ENCODE measurements around the gene MS4A15.
"Not testable (repeated sequence)": the region's sequence is repeated elsewhere in the genome, so short reads cannot be mapped to it uniquely, and the experiment has no call there.

The MS4A15 gene

GRCh38 chr11:60810569-60810968, 53.9 kb downstream of the MS4A15 start:
- DNase-seq, result no peak

- DNase-seq, result no peak
Measured at GRCh38 chr11:60813324-60813723, 56.7 kb downstream of the MS4A15 start.

GRCh38 chr11:60814112-60814511, 57.4 kb downstream of the MS4A15 start:
- DNase-seq, result no peak

GRCh38 chr11:60816590-60817157, 60.0 kb downstream of the MS4A15 start:
- no peak for DNase-seq

GRCh38 chr11:60818057-60818456, 61.4 kb downstream of the MS4A15 start:
- DNase-seq, result no peak

- DNase-seq, result no peak
Measured at GRCh38 chr11:60821827-60822599, 65.3 kb downstream of the MS4A15 start.

- DNase-seq, result not testable (repeated sequence)
Measured at GRCh38 chr11:60823745-60824306, 67.2 kb downstream of the MS4A15 start.

- DNase-seq, result no peak
Measured at GRCh38 chr11:60825118-60825517, 68.5 kb downstream of the MS4A15 start.

- DNase-seq, result no peak
Measured at GRCh38 chr11:60825790-60826189, 69.1 kb downstream of the MS4A15 start.

All from islet precursor cell (in vitro differentiated cells).